ENCODE data around the gene LBX1. TPM values are rescaled to one million over a fixed set of nuclear protein-coding genes. Genes with fewer than 3 reads are reported as not detected.
"Not testable (repeated sequence)": the region's sequence is repeated elsewhere in the genome, so short reads cannot be mapped to it uniquely, and the experiment has no call there.

LBX1 gene
- total RNA-seq, 2 donors from 2014 or later = not detected

DNA sequence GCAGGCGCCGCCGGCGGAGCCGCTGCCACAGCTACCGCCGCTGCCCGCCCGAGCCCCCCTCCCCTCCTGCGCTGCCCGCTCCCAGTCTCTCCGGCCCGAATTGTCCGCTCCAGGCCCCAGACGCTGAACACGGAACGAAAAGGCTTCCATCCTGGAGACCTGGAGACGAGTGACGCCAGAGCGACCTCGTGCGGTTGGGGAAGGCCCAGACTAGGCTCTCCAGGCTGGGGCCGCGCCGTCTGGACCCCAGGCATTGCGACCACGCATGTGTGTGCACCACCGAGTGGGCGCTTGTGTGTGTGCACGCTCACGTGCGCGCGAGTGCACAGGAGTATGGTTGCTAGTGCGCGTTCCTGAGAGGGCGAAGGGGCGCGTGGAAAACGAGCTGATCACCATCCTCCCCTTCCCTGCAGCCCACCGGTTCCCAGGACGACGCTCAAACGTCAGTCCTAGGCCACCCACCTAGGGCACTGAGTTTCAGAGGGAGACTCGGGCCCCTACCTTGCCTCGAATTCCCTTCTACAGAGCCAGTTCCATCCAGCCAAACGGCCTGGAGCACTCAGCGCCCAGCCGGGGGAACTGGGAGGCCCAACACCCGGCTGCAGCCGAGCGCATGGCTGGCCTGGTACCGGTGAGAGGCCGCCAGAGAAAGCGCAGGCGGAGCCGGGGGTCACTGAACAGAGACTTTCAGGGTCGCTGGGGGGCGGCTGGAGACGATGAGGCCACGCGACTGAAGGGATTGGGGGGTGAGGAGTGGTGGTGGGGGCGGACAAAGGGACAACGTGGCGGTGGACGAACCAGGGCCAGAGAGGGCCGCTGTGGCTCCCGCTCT is 11.6 kb downstream of the LBX1 start:
- Mint-ChIP-seq H3K9me3 (no peaks in the 10 kb centered on the region), H3K27ac (no peak overlapping the region), H3K4me1 (ENCODE audit: low read depth in 2 of 2) (peaks cover 18 to 21% of the 10 kb centered on the region in 2 donors), H3K4me3 (no peak overlapping the region), H3K36me3 (no peaks in the 10 kb centered on the region), H3K27me3 (peaks cover 46 to 68% of the 10 kb centered on the region in 2 donors)
- DNase-seq (ENCODE audit: low spot score) (no peak), ATAC-seq (no peak)

DNA sequence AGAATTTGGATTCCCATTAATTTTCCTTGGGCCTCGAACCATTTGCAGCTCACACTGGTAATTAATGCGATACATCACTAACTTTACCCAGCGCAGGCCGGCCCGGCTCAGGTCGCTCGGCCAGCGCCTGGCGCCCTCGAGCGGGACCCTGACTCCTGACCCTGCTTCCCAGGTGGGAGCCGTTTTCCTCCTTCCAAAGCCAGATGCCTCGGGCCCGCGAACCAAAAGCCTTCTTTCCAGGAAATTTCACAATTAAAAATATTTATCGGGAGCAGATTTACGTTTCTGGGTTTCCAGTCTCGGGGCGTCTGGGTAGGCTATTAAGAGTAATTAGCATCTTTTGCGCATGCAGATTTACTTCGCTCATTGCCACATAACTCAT is 12.2 kb downstream of the LBX1 start:
- peaks cover 46 to 68% of the 10 kb centered on the region in 2 donors for H3K27me3 Mint-ChIP-seq
- DNase-seq (ENCODE audit: low spot score) (no peak), ATAC-seq (no peak)
- no peak overlapping the region for H3K27ac Mint-ChIP-seq
- H3K9me3 Mint-ChIP-seq = no peaks in the 10 kb centered on the region
- peaks cover 18 to 21% of the 10 kb centered on the region in 2 donors for H3K4me1 Mint-ChIP-seq (ENCODE audit: low read depth in 2 of 2)
- H3K4me3 Mint-ChIP-seq = no peak overlapping the region
- H3K36me3 Mint-ChIP-seq = no peaks in the 10 kb centered on the region

DNA sequence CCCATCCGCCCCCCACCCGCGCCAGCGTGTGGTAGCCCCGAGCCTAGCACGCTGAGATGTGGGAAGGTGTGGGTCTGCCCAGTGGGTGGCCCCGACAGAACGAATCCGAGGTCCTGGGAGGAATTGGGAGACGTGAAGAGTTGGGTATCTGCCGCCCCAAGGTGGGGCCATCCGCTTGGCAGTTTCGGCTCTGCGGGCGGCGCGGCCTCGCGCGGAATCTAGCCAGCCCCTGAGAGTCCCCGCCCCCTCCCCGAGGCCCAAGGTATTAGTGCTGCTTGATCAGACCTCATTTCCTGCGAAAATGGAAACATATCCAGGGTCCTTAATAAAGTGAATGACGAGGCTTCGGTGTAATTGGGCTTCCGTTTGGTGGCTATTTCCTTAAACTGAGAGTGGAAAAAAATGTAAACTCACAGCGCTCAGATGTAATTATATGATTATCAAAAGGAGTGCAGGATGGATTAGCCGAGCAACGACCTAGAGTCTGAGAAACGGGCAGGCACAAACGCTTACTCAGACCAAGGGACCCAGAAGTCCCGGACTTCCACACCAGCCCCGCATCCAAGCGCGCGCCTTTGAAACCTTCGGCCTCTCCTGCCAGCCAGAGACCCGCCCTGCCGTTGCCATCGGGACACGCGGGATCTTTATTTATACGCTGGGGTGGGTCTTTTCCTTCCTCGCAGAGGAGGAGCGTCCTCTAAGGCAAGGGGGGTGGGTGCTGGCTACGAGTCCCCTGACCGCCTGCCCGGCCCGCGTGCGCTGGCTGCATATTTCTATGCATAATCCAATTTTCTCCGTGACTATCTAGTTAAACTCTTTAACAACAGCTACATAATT is 12.8 kb downstream of the LBX1 start:
- peaks cover 43 to 64% of the 10 kb centered on the region in 2 donors for H3K27me3 Mint-ChIP-seq
- H3K27ac Mint-ChIP-seq = no peak overlapping the region
- DNase-seq (ENCODE audit: low spot score) (no peak), ATAC-seq (no peak)
- H3K4me1 Mint-ChIP-seq (ENCODE audit: low read depth in 2 of 2) = peaks cover 18 to 21% of the 10 kb centered on the region in 2 donors
- peak overlapping the region; percentile 12 for H3K4me3 Mint-ChIP-seq
- no peaks in the 10 kb centered on the region for H3K9me3 Mint-ChIP-seq
- no peaks in the 10 kb centered on the region for H3K36me3 Mint-ChIP-seq

DNA sequence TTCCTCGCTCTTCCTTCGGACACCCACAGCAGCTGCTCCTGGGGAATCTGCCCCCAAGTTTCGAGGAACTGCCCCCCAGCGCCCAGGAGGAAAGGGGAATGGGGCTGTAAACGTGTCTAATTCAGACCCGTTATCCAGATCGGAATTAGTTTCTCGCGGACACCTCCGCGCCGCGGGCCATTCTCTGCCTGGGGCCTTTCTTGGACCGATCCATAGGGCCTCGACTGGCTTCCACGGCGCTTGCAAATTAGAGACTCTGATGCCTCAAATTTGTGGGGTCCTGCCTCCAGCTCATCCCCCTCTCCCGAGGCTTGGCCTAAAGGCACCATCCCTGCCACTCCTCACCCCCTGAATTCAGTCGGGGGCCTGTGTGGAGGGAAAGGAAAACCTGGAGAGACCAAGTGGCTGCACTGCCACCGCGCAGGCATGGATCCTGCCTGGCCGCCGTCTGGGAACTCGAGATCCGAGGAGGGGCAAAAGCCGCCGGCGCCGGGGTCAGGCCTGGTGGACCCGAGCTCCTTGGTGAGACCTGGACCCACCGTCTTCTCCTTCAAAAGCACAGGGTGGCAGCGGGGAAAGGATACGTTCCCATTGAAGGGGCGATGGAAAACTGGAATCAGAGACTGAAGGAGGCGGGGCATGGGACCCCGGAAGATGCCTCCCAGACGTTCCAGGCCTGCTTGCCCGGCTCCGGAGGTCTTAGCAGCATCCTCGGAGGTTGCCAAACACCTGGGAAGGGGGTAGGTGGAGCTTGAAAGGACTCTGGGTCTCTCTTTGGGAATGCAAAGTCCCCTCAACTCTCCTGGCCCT is 13.7 kb downstream of the LBX1 start:
- peak overlapping the region; percentile 65 for H3K4me3 Mint-ChIP-seq
- H3K36me3 Mint-ChIP-seq = no peaks in the 10 kb centered on the region
- DNase-seq (ENCODE audit: low spot score) = no peak
- H3K27me3 Mint-ChIP-seq = peaks cover 42 to 55% of the 10 kb centered on the region in 2 donors
- ATAC-seq = no peak
- no peak overlapping the region for H3K27ac Mint-ChIP-seq
- H3K4me1 Mint-ChIP-seq (ENCODE audit: low read depth in 2 of 2) = peaks cover 18 to 21% of the 10 kb centered on the region in 2 donors
- no peaks in the 10 kb centered on the region for H3K9me3 Mint-ChIP-seq

DNA sequence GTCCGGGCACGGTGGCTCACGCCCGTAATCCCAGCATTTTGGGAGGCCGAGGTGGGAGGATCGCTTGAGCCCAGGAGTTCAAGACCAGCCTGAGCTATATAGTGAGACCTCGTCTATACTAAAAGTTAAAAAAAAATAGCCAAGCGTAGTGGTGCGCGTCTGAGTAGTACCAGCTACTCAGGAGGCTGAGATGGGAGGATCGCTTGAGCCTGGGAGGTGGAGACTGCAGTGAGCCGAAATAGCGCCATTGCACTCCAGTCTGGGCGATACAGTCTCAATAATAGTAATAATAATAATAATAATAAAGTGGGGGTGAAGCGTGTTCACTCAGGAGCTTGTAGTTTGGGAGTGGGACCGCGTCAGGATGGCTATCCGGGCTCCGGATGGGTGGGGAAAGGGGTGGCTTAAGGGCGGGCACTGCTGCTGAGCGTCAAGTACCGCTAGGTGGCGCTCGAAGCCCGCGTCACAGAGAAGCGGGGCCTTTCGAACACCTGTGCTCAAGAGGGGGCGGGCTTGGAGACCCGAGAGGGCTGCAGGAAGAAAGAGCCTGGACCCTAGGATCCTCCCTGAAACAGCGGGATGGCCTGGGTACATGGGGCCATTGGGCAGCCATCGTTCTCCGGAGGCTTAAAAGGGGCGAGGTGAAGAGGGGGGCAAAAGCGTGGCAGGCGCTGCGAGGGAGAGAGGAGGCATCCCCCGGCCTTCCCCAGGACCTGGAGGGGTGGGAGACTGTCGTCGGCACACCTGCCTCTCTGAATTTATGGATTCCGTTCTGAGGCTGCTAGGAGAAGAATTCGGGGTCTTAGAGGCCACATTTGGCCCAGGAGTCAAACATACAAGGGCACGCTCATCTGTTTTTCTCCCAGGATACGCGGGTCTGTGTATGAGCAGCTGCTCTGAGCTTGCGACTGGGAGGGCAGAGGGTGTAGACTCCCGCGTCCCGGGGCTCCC is 14.5 kb downstream of the LBX1 start:
- DNase-seq (ENCODE audit: low spot score) (peak; percentile 77), ATAC-seq (peak; percentile 75 to 85)
- H3K27me3 Mint-ChIP-seq = peaks cover 41 to 53% of the 10 kb centered on the region in 2 donors
- H3K9me3 Mint-ChIP-seq = no peaks in the 10 kb centered on the region
- peak overlapping the region in 1 of 2 donors; percentile 63 for H3K27ac Mint-ChIP-seq
- H3K36me3 Mint-ChIP-seq = no peaks in the 10 kb centered on the region
- H3K4me3 Mint-ChIP-seq = peak overlapping the region; percentile 70
- H3K4me1 Mint-ChIP-seq (ENCODE audit: low read depth in 2 of 2) = peaks cover 18 to 21% of the 10 kb centered on the region in 2 donors

DNA sequence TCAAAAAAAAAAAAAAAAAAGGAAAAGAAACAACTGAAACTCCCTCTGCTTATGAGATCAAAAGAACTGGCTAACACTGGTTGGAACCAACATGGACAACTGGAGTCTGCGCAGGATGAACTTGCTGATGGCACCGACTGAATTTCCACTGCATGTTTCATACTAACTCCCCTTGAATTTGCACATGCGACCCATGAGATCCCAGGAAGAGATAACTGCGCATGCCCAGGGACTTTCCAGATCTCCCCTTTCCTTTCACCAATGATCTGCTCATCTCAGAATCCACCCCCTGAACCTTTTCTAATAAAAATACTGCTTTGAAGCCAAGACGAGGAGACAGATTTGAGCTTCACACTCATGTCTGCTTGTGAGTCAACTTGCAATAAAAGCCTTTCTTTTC is 20.7 kb downstream of the LBX1 start:
- H3K4me3 Mint-ChIP-seq = no peak overlapping the region
- H3K9me3 Mint-ChIP-seq = no peaks in the 10 kb centered on the region
- H3K36me3 Mint-ChIP-seq = no peaks in the 10 kb centered on the region
- peaks cover 2 to 3% of the 10 kb centered on the region in 2 donors for H3K4me1 Mint-ChIP-seq (ENCODE audit: low read depth in 2 of 2)
- H3K27me3 Mint-ChIP-seq = peaks cover 27 to 32% of the 10 kb centered on the region in 2 donors
- ATAC-seq (no peak), DNase-seq (ENCODE audit: low spot score) (no peak)
- no peak overlapping the region for H3K27ac Mint-ChIP-seq

DNA sequence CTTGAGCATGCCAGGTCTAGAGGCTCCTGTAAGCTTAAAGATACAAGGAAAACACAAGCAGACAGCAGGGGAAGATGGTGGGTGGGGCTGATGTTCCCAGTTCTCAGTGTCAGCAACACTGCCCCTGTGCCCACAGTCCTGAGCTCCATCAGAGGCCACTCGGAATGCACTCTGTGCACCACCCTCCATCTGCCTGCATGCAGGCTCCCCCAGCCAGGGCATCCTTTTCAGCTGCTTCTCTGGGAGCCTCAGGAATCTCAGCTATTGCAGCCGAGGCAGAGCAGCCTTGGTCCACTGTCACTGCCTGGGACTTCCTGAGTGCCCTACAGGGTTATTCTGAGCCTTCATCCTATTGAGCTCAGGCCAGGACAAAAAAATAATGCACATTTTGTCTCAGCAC is 22.2 kb downstream of the LBX1 start:
- Mint-ChIP-seq H3K9me3 (no peaks in the 10 kb centered on the region), H3K27me3 (peaks cover 31% of the 10 kb centered on the region in 2 donors), H3K27ac (no peak overlapping the region), H3K4me1 (ENCODE audit: low read depth in 2 of 2) (no peaks in the 10 kb centered on the region), H3K36me3 (no peaks in the 10 kb centered on the region), H3K4me3 (no peak overlapping the region)
- ATAC-seq (peak in 1 of 2 donors; percentile 43), DNase-seq (ENCODE audit: low spot score) (no peak)

DNA sequence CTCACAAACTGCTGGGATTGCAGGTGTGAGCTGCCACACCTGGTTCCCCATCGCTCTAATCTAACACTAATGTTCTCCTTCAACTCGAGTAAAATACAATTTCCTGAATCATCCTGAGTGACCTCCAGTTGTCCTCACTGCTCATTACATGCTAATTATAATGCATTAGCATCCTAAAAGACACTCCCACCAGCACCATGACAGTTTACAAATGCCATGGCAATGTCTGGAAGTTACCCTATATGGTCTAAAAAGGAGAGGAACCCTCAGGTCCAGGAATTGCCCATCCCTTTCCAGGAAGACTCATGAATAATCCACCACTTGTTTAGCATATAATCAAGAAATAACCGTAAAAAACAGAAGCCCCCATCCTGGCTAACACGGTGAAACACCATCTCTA is 26.6 kb downstream of the LBX1 start:
- peaks cover 16 to 21% of the 10 kb centered on the region in 2 donors for H3K27me3 Mint-ChIP-seq
- not testable (repeated sequence) for H3K27ac Mint-ChIP-seq; H3K36me3 Mint-ChIP-seq; H3K4me3 Mint-ChIP-seq; H3K4me1 Mint-ChIP-seq (ENCODE audit: low read depth in 2 of 2); ATAC-seq; DNase-seq (ENCODE audit: low spot score); H3K9me3 Mint-ChIP-seq

DNA sequence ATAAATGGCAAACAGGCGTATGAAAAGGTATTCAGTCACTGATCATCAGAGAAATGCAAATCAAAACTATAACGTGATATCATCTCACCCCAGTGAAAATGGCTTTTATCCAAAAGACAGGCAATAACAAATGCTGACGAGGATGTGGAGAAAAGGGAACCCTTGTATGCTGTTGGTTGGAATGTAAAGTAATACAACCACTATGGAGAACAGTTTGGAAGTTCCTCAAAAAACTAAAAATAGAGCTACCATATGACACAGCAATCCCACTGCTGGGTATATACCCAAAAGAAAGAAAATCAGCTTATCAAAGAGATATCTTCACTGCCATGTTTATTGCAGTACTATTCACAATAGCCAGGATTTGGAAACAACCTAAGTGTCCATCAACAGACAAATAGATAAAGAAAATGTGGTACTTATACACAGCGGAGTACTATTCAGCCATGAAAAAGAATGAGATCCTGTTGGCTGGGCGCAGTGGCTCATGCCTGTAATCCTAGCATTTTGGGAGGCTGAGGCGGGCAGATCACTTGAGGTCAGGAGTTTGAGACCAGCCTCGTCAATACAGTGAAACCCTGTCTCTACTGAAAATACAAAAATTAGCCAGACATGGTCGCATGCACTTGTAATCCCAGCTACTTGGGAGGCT is 30.8 kb downstream of the LBX1 start:
- peaks cover 17 to 20% of the 10 kb centered on the region in 2 donors for H3K27me3 Mint-ChIP-seq
- H3K4me3 Mint-ChIP-seq = not testable (repeated sequence)

DNA sequence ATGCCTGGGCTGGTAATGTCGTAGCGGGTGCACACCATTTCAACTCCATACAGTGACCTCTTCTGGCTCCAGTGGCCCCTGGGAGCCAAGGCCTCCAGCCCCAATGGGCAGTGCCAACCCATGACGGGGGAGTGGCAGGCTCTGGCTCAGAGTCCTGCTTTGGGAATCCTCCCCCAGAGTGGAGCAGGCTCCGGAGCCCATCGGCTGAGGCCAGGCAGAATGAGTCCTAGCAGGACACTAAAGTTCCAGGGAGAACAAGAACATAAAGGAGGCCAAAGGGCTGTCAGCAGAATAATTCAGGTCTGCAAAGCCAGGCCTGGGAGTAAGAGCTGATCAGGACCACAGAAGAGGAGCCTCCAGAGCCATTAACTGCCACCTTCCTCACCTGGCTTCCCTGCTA is 33.3 kb downstream of the LBX1 start:
- Mint-ChIP-seq H3K9me3 (no peaks in the 10 kb centered on the region), H3K36me3 (no peaks in the 10 kb centered on the region), H3K27ac (no peak overlapping the region), H3K4me3 (no peak overlapping the region), H3K4me1 (ENCODE audit: low read depth in 2 of 2) (no peaks in the 10 kb centered on the region), H3K27me3 (peaks cover 21 to 24% of the 10 kb centered on the region in 2 donors)
- ATAC-seq = peak in 1 of 2 donors; percentile 20
- no peak for DNase-seq (ENCODE audit: low spot score)

More for the DNA sequence above, 30.8 kb downstream of the LBX1 start:
- not testable (repeated sequence) for DNase-seq (ENCODE audit: low spot score); H3K9me3 Mint-ChIP-seq; ATAC-seq; H3K36me3 Mint-ChIP-seq; H3K27ac Mint-ChIP-seq; H3K4me1 Mint-ChIP-seq (ENCODE audit: low read depth in 2 of 2)

DNA sequence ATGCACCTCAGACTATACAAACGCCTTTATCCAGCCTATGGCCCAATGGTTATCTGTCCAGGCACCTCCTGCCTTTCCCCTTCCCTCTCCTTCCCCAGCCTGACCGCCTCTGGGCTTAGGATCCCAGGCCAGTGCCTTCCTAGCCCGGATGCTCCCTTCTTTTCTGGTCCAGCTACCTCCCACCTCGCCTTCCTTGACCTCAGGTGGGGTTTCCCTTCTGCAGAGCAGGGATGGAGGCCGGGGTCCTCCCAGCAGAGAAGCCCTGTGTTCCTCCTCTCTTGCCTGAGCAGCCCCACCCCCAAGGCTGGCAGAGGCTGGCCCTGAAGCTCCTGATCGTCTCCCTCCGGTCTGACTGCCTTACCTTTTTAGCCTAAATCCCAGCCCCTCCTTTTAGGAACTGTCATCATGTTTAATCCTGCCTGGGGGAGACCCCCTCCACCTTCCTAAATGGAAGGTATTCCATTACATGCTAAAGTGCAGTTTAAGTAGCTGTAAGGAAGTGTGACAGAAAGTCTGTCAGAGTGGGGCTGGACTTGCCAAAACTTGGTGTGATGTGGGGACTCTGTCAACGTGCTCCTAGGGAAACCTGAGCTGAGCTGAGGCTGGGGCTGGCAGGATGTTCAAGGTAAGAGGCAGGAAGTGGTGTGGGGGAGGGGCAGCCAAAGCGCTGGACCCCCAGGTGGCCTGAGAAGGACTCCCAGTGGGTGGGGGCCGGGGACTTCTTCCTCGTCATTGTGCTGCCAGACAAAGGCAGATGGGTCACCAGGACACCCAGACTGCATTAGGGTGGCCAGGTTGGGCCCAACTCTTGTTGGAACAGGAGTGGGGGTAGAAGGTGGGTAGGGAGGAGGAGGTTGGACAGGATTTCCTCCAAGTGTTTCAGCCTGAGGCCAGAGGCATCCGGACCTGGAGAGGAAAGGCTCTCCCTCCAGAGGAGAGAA is 39.5 kb downstream of the LBX1 start:
- no peak overlapping the region for H3K4me3 Mint-ChIP-seq
- no peaks in the 10 kb centered on the region for H3K36me3 Mint-ChIP-seq
- no peaks in the 10 kb centered on the region for H3K4me1 Mint-ChIP-seq (ENCODE audit: low read depth in 2 of 2)
- no peak for DNase-seq (ENCODE audit: low spot score)
- peaks cover 11 to 15% of the 10 kb centered on the region in 2 donors for H3K27me3 Mint-ChIP-seq
- no peak for ATAC-seq
- H3K9me3 Mint-ChIP-seq = no peaks in the 10 kb centered on the region
- no peak overlapping the region for H3K27ac Mint-ChIP-seq

Measured in natural killer cell treated with Interleukin-12 subunit alpha and Interleukin-12 subunit beta and Interleukin-15 and Interleukin-18, amount 100 ng/mL, for 72 hours (primary cell).